Activated CD4-positive, CD25-positive, alpha-beta regulatory T cell treated with anti-CD3 and anti-CD28 coated beads, Interleukin-2, amount 50 U/mL, for 24 hours (primary cell): ENCODE measurements around the gene PRSS2.

Source experiments
- ATAC-seq, 2 donors: fragments of 150-1000 bp; cut with Tn5 transposase; one replicate each; pipeline ENCODE4 v1.10.0; 2021; ENCODE audit warnings: mild to moderate bottlenecking in 1 of 2, moderate library complexity in 1 of 2

PRSS2 gene

GRCh38 chr7:142787034-142787768 lies 16.4 kb downstream of the PRSS2 start:
- no peak for ATAC-seq

- no peak for ATAC-seq
Measured at GRCh38 chr7:142787783-142788182, 17.0 kb downstream of the PRSS2 start.

- peak in 1 of 2 donors; percentile 18 for ATAC-seq
Measured at GRCh38 chr7:142788303-142789289, 17.8 kb downstream of the PRSS2 start.

- ATAC-seq, result peak; percentile 9 to 14
Measured at GRCh38 chr7:142789441-142789840, 18.7 kb downstream of the PRSS2 start.

GRCh38 chr7:142790056-142790455 lies 19.3 kb downstream of the PRSS2 start:
- ATAC-seq, result no peak

- ATAC-seq, result no peak
Measured at GRCh38 chr7:142790555-142790954, 19.8 kb downstream of the PRSS2 start.

GRCh38 chr7:142791502-142791901 lies 20.7 kb downstream of the PRSS2 start:
- ATAC-seq, result no peak

- ATAC-seq, result no peak
Measured at GRCh38 chr7:142792129-142792528, 21.4 kb downstream of the PRSS2 start.

GRCh38 chr7:142792593-142792992 lies 21.8 kb downstream of the PRSS2 start:
- ATAC-seq, result no peak

GRCh38 chr7:142793156-142793555 lies 22.4 kb downstream of the PRSS2 start:
- ATAC-seq, result no peak

- peak; percentile 9 to 12 for ATAC-seq
Measured at GRCh38 chr7:142795339-142795863, 24.6 kb downstream of the PRSS2 start.

- ATAC-seq, result no peak
Measured at GRCh38 chr7:142796001-142796500, 25.3 kb downstream of the PRSS2 start.

GRCh38 chr7:142796501-142797390 lies 26.0 kb downstream of the PRSS2 start:
- peak; percentile 2 to 5 for ATAC-seq

GRCh38 chr7:142797391-142798377 lies 26.9 kb downstream of the PRSS2 start:
- peak; percentile 11 to 15 for ATAC-seq

- ATAC-seq, result peak; percentile 9 to 14
Measured at GRCh38 chr7:142798451-142799436, 28.0 kb downstream of the PRSS2 start.

- no peak for ATAC-seq
Measured at GRCh38 chr7:142799437-142799835, 28.7 kb downstream of the PRSS2 start.

GRCh38 chr7:142800088-142800487 lies 29.3 kb downstream of the PRSS2 start:
- ATAC-seq, result peak; percentile 10 to 24

- no peak for ATAC-seq
Measured at GRCh38 chr7:142800699-142801260, 30.0 kb downstream of the PRSS2 start.
